Keratinocyte (primary cell): Measurements from ENCODE around the gene APOA5. TPM values are rescaled to one million over a fixed set of nuclear protein-coding genes. Genes with fewer than 3 reads are reported as not detected.

Experiments used
- DNase-seq: peaks from one replicate; pipeline ENCODE4 v3.0.0-alpha.2; 2011; ENCODE audit warnings: low read depth, missing footprints, low spot score
- FAIRE-seq: peaks from 2 replicates; lab custom pipeline; 2011; peaks lifted over from hg19 to GRCh38; lab: Jason Lieb, UNC
- H2AFZ ChIP-seq: 2 replicates; pipeline ENCODE4 v1.6.0; 2012; ENCODE audit warnings: low read length, control low read depth, inconsistent platforms; ENCODE audit not compliant: control insufficient read depth
- H3K27ac ChIP-seq: 2 replicates; pipeline ENCODE4 v1.5.1; 2011; ENCODE audit warnings: low read length; ENCODE audit not compliant: control insufficient read depth, insufficient read depth
- H3K27me3 ChIP-seq: 3 replicates; pipeline ENCODE4 v1.6.0; 2011; ENCODE audit warnings: low read length; ENCODE audit not compliant: control insufficient read depth, insufficient read depth; ENCODE audit errors: extremely low read depth
- H3K36me3 ChIP-seq, 2 experiments: 2 replicates in 1 of 2; 3 replicates in 1 of 2; pipeline ENCODE4 v1.5.1; 2011; ENCODE audit warnings: low read length in 2 of 2, mild to moderate bottlenecking in 1 of 2; ENCODE audit not compliant: control insufficient read depth in 2 of 2, insufficient read depth in 2 of 2; ENCODE audit errors: extremely low read depth in 1 of 2
- H3K4me1 ChIP-seq: 3 replicates; pipeline ENCODE4 v1.5.1; 2011; ENCODE audit warnings: low read length; ENCODE audit not compliant: control insufficient read depth, insufficient read depth; ENCODE audit errors: extremely low read depth
- H3K4me2 ChIP-seq: 3 replicates; pipeline ENCODE4 v1.6.0; 2011; ENCODE audit warnings: low read depth, low read length; ENCODE audit not compliant: control insufficient read depth, insufficient read depth; ENCODE audit errors: extremely low read depth
- H3K4me3 ChIP-seq, 3 experiments: fragments of 200-600 bp in 1 of 3; sonication (generic) in 1 of 3; 2 replicates in 2 of 3; 3 replicates in 1 of 3; pipeline ENCODE4 v1.5.1; 2011 to 2016; ENCODE audit warnings: low read length in 3 of 3, mild to moderate bottlenecking in 3 of 3, control low read depth in 2 of 3, inconsistent platforms in 1 of 3, low read depth in 1 of 3, mixed read lengths in 1 of 3, mixed run types in 1 of 3, moderate library complexity in 1 of 3; ENCODE audit not compliant: control insufficient read depth in 2 of 3, insufficient read depth in 2 of 3; ENCODE audit errors: extremely low read depth in 1 of 3
- H3K79me2 ChIP-seq: 2 replicates; pipeline ENCODE4 v1.6.0; 2012; ENCODE audit warnings: low read length; ENCODE audit not compliant: control insufficient read depth, insufficient read depth
- H3K9ac ChIP-seq: 3 replicates; pipeline ENCODE4 v1.6.0; 2011; ENCODE audit warnings: low read length; ENCODE audit not compliant: control insufficient read depth, insufficient read depth; ENCODE audit errors: extremely low read depth
- H3K9me1 ChIP-seq: 3 replicates; pipeline ENCODE4 v1.6.0; 2011; ENCODE audit warnings: low read length; ENCODE audit not compliant: control insufficient read depth, insufficient read depth; ENCODE audit errors: extremely low read depth
- H3K9me3 ChIP-seq: 2 replicates; pipeline ENCODE4 v1.5.1; 2012; ENCODE audit warnings: low read depth, low read length; ENCODE audit not compliant: control insufficient read depth
- H4K20me1 ChIP-seq: 3 replicates; pipeline ENCODE4 v1.6.0; 2011; ENCODE audit warnings: low read length; ENCODE audit not compliant: control insufficient read depth, insufficient read depth; ENCODE audit errors: extremely low read depth
- CTCF ChIP-seq, 3 experiments: IDR thresholded peaks in 1 of 3; conservative IDR thresholded peaks in 1 of 3; optimal IDR thresholded peaks in 1 of 3; 2 replicates in 2 of 3; 3 replicates in 1 of 3; pipeline versions ENCODE3 to v1.5.1; 2011; ENCODE audit warnings: low read length in 3 of 3, mild to moderate bottlenecking in 3 of 3, moderate library complexity in 2 of 3, control low read depth in 1 of 3, inconsistent platforms in 1 of 3; ENCODE audit not compliant: insufficient read depth in 2 of 3; ENCODE audit errors: extremely low read depth in 1 of 3
- EZH2 ChIP-seq: IDR thresholded peaks from one replicate; pipeline ENCODE4 v1.6.1; 2012; ENCODE audit warnings: inconsistent platforms, mild to moderate bottlenecking, low read length, moderate library complexity
- dilution Hi-C: fragments of 300-500 bp; cut with MboI; formaldehyde crosslinking; loops from one replicate; pipeline ENCODE4 v1.7.0; 2020; ENCODE audit warnings: low sequenced_read_pairs; ENCODE audit not compliant: extremely low pct_ligation_motif_present
- polyA plus RNA-seq, 5 experiments: library from polyadenylated mRNA; depleted of rRNA in 3 of 5; stranded (reverse) in 3 of 5; stranded (forward) in 1 of 5; unstranded in 1 of 5; fragments of >200 nt; gene quantifications; 1 replicate in 1 of 5; 2 replicates in 3 of 5; 3 replicates in 1 of 5; pipeline versions ENCODE4 v1.2.1 to v1.2.3, GENCODE V29; 2011 to 2012; ENCODE audit warnings: missing spikeins in 2 of 5, low read depth in 1 of 5, low replicate concordance in 1 of 5

Gene APOA5
- polyA plus RNA-seq, 1 donor (not counting 4 experiments of a cell fraction or from before 2014, with no cell fraction given): not detected

GRCh38 chr11:116776522-116776984 lies 15.1 kb downstream of the APOA5 start:
- Histone ChIP-seq H3K4me2 (no peak overlapping the region), H3K27ac (no peak overlapping the region), H3K9me1 (no peaks in the 10 kb centered on the region), H4K20me1 (no peaks in the 10 kb centered on the region), H3K4me1 (peaks cover 12% of the 10 kb centered on the region), H3K36me3 (peaks cover 23 to 36% of the 10 kb centered on the region in 2 experiments), H3K9ac (no peak overlapping the region), H3K9me3 (no peaks in the 10 kb centered on the region), H2AFZ (no peak overlapping the region), H3K27me3 (no peaks in the 10 kb centered on the region), H3K79me2 (peaks cover 9% of the 10 kb centered on the region), H3K4me3 (no peak overlapping the region)
- dilution Hi-C loops: no loop called here
- TF ChIP-seq CTCF (optimal IDR thresholded peaks at IDR 0.05 in 1 of 3, IDR thresholded peaks at IDR 0.05 in 1 of 3, conservative IDR thresholded peaks at IDR 0.05 in 1 of 3; ENCODE audit: extremely low read depth in 1 of 3, insufficient read depth in 2 of 3, low read length in 3 of 3) (no peak), EZH2 (no peak)
- DNase-seq (no peak), FAIRE-seq (no peak)

GRCh38 chr11:116775975-116776374 lies 15.7 kb downstream of the APOA5 start:
- Histone ChIP-seq H3K79me2 (peaks cover 15% of the 10 kb centered on the region), H2AFZ (no peak overlapping the region), H3K9me1 (no peaks in the 10 kb centered on the region), H3K4me1 (peaks cover 17% of the 10 kb centered on the region), H3K9me3 (no peaks in the 10 kb centered on the region), H3K4me3 (no peak overlapping the region), H3K9ac (no peak overlapping the region), H3K27ac (no peak overlapping the region), H3K27me3 (no peaks in the 10 kb centered on the region), H3K36me3 (peaks cover 23 to 30% of the 10 kb centered on the region in 2 experiments), H4K20me1 (no peaks in the 10 kb centered on the region), H3K4me2 (no peak overlapping the region)
- dilution Hi-C loops: no loop called here
- FAIRE-seq (no peak), DNase-seq (no peak)
- no peak for TF ChIP-seq CTCF (optimal IDR thresholded peaks at IDR 0.05 in 1 of 3, IDR thresholded peaks at IDR 0.05 in 1 of 3, conservative IDR thresholded peaks at IDR 0.05 in 1 of 3; ENCODE audit: extremely low read depth in 1 of 3, insufficient read depth in 2 of 3, low read length in 3 of 3)
- no peak for TF ChIP-seq EZH2
